Right renal pelvis (tissue), 4 donors: Measurements from ENCODE around the gene NEURL1B. TPM values are rescaled to one million over a fixed set of nuclear protein-coding genes. Genes with fewer than 3 reads are reported as not detected.
"Not testable (repeated sequence)": the region's sequence is repeated elsewhere in the genome, so short reads cannot be mapped to it uniquely, and the experiment has no call there.

Experiments used
- DNase-seq, 4 donors: peaks; one replicate each; pipeline ENCODE4 v3.0.0-alpha.2; 2013; ENCODE audit warnings: low read depth in 4 of 4, low spot score in 3 of 4, missing footprints in 1 of 4
- polyA plus RNA-seq, 4 donors: library from polyadenylated mRNA; unstranded; fragments of 120-200 nt; gene quantifications; one replicate each; pipeline ENCODE4 v1.2.1, GENCODE V29; 2013; ENCODE audit not compliant: insufficient read length in 4 of 4

NEURL1B gene
- polyA plus RNA-seq, 4 donors: 15.3 to 17.5 (median 15.6) TPM

DNA sequence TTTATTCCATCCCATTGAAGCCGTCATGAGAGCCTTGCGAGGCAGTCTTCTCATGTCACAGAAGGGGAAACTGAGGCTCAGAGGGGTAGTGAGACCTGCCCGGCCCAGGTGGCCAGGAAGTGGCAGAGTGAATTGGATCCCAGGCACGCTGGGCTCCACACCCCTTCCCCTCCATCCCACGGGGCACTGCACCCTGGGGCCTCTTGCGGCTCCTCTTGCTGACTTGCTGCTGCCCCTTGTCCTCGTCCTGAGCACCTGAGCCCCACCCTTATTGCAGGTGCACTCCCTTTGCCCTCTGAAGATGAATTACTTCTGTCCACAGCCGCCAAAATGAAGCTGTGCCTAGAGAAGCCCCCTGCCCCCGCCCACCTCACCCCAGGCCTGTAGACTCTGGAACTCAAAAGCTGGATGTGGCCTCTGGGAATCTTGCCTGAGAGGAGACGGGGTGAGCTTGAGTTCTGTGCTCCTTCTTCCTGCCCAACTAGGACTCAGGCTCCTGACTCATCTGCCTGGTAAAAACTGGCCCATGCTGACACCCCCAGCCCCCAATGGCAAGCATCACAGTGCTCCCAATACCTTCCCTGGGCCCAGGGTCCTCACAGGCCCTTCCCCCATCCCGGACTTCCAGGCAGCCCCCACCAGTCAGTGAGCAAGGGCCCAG is 6.4 kb downstream of the NEURL1B start:
- DNase-seq: no peak

DNA sequence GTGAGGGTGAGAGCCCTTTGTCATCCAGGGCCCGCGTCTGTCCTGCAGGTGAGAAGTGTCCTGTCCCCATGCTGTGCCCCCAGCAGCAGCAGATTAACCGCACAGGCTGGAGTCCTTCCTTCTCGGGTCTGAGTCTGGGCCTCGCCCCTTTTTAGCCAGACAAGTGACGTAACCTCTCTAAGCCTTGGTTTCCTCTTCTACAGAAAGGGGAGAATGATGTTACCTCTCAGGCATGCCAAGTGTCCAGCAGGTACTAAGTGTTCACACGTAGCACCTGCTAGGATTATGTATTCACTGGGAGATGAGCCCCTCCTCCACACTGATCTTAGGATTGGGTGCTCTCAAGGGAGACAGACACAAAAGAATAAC is 6.9 kb downstream of the NEURL1B start:
- DNase-seq: no peak

DNA sequence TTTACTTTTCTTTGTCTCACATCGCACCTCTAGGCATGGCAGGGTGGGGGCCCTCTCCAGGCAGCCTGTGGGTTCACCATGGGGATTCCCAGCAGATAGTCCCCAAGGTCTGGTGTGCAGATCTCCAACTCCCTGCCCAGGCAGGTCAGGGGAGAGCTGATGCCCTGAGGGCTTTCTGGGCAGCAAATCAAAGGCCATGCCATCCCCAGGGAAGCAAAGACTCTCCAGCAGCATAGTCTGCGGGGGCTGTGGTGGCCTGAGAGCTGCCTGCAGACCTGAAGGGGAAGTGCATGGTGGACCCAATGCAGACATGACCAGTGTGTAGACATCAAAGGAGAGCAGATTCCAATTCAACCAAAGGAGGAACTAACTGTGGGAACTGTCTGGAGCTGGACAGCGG is 7.7 kb downstream of the NEURL1B start:
- no peak for DNase-seq

DNA sequence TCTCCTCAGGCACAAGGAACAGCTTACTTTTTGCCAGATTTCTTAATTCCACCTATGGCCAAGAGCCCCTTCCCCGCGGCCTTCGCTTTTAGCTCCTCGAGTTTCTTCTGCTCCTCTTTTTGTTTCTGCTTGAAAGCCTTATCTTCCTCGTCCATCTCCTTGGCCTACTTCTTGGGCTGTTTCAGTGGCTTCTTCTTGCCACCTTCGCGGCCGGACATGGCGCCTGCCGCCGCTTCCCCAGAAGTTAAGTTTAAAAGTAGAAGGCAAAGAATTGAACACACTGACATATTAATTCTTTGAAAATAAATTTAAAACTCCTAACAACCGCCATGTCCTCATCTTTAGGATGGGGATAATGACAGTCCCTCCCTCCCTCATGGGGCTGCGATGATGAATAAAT is 15.4 kb downstream of the NEURL1B start:
- not testable (repeated sequence) for DNase-seq

DNA sequence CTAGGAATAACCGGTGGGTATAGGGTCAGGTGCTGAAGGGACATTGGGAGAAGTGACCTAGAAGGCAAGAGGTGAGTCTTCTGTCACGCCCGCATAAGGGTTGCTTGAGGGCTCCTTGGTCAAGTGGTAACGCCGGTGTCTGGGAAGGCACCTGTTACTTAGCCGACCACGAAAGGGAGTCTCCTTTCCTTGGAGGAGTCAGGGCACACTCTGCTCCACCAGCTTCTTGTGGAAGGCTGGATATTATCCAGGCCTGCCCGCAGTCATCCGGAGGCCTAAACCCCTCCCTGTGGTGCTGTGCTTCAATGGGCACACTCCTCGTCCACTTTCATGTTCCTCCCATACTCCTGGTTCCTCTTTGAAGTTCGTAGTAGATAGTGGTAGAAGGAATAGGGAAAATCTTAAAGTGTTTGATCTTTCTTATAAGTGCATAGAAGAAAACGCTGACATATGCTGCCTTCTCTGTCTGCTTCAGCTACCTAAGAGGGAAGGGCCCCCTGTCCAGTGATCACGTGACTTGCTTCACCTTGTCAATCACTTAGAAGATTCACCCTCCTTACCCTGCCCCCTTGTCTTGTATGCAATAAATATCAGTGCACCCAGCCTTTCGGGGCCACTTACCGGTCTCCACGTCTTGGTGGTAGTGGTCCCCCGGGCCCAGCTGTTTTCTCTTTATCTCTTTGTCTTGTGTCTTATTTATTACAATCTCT is 16.6 kb downstream of the NEURL1B start:
- not testable (repeated sequence) for DNase-seq

DNA sequence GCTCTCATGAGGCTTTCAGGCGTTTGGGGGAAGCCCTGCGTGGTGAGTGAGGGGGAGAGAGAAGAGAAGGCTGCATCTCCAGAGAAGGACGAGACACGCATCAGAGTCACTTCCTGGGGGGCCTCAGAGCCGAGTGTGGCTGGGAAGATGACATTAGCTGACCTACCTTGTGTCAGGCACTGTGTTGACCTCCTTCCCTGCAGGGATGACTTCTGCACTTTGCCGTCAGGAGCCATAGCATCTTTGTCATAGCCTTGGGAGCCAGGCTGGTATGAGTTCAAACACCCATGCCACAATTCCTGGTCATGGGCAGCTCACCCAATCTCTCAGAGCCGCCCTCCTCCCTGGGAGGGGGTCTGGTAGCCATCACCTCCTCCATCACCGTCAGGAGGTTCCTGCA is 17.3 kb downstream of the NEURL1B start:
- DNase-seq: no peak

DNA sequence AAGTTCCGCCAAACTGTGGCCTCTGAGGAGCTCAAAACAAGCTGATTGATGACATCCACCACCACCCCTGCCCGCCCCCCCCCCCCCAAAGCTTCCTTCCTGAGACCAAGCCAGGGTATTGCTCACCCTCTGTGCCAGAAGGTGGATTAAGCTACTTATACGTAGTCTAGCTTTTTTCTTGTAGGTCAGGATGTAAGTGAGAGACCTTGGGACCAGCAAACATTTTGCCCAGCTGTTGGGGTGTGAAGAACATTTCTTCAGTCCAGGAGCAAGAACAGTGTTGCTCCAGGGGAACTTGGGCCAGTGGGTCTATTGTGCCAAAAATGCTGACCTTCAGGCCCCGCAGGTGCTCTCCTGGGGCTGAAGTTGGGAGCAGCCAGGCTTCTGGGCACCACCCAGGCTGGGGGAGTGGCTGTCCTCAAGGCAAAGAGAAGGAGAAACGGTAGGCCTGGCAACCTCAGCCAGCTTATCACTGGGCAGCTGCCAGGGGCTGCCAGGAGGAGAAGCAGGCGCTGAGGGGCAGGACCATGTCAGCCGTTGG is 18.0 kb downstream of the NEURL1B start:
- DNase-seq: no peak

DNA sequence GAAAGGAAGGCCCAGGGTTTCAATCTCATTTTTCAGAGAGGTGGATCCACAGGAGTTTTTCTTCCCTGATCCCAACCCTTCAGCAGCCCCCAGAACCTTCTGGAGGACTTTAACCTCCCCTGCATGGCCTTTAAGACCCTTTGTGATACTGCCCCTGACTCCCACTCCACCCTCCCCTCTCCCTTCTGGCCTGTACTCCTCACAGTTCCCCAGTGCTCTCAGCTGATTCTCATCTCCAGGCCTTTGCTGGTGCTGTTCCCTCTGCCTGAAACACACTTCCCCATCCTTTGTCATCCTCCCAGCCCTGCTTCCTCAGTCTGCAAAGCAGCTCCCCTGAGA is 18.5 kb downstream of the NEURL1B start:
- no peak for DNase-seq

DNA sequence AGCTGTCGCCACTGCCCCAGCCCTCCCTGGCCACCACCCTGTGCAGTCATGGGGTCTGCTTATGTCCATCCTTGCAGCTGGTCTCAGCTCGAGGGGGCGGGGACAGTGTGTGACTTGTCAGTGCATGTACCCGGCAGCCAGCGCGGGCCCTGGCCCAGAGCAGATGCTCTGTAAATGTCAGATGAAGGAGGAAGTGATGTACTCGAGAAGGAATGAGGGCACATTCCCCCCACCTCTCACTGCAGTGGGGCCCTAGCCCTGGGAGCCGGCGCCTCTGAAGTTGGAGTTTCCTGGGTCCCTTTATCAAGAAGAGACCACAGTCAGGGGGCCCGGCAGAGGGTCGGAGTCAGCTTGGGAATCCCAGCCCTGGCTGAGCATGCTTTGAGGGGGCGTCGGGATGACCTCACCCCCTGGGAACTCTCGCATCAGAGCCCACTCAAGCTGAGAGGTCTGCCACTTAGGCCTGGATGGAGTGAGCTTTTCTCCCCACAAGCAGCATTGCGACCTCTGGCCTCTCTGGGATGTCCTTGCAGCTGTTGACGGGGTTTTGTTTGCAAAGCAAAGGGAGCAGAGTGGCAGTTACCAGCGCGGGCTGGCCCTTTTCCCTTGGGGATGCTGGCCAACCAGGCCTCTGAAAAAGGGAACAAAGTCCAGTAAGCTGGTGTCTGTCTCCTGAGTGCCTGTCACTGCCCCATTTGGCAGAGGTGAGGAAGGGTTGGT is 19.0 kb downstream of the NEURL1B start:
- peak in 1 of 4 donors; percentile 49 for DNase-seq

DNA sequence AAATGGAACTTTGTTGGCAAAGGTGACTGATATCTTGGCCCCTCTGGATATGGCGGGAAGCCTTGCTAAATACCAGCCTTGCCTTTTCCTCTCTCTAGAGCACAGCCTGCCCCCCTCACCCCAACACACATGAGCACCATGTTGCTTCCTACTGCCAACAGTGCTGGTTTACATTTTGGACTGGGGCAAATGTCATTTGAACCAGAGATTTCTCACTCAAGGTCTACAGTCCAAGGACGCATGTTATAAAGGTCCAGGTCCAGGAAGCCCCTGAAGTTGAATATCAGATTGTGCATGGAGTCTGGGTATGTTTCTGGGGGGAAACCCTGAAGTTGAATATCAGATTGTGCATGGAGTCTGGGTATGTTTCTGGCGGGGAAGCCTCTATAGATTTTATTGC is 19.9 kb downstream of the NEURL1B start:
- DNase-seq: no peak

DNA sequence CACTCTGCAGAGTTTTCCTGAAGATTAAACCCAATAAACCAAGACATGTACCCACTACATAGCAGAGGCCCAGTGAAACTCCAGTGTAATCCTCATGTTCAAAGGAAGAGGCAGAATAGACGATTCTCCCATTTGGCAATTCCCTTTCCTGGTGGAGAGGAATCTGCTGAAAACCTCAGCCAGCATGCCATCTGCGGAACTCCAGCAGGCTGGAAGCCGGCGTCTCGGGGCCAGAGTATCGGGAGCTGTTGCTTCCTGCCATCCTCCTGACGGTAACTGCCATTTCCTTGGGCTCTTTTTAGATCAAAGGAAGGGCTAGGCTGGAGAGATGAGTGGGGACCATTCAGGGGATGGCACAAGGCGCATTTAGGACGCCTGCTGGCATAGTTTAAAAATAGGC is 20.5 kb downstream of the NEURL1B start:
- no peak for DNase-seq

DNA sequence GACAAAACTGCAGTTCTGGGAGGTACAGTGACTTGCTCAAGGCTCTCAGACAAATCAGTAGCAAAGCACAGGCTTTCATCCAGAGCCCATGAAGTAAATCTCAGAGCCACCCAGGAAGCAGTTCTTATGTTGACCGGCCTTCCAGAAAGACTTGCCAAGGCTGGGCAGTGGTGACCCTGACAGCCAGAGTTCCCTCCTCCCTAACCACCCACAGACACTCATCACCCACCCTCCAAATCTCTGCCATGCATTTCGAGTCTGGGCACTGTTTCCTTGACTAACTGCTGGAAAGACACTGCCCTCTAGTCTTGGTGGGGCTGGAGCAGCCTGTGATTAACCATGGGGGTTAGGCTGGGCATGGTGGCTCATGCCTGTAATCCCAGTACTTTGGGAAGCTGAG is 21.5 kb downstream of the NEURL1B start:
- DNase-seq: no peak

DNA sequence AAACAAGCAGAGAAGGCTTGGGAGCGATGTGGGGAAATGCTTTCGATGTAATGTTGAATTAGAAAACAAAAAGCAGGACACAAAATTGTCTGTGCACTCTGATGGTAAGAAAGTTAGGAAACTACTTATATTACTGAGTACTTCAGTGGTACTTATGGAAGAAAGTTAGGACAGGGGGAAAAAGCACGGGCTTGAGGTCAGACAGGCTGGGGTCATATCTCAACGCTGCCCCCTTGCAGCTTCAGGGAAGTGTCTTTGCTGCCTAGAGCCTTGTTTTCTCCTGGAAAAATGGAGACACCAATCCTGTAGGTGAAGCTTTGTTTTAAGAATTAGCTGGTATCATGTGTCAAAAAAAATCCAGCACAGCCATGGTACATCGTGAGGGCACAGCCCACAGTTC is 23.0 kb downstream of the NEURL1B start:
- no peak for DNase-seq

DNA sequence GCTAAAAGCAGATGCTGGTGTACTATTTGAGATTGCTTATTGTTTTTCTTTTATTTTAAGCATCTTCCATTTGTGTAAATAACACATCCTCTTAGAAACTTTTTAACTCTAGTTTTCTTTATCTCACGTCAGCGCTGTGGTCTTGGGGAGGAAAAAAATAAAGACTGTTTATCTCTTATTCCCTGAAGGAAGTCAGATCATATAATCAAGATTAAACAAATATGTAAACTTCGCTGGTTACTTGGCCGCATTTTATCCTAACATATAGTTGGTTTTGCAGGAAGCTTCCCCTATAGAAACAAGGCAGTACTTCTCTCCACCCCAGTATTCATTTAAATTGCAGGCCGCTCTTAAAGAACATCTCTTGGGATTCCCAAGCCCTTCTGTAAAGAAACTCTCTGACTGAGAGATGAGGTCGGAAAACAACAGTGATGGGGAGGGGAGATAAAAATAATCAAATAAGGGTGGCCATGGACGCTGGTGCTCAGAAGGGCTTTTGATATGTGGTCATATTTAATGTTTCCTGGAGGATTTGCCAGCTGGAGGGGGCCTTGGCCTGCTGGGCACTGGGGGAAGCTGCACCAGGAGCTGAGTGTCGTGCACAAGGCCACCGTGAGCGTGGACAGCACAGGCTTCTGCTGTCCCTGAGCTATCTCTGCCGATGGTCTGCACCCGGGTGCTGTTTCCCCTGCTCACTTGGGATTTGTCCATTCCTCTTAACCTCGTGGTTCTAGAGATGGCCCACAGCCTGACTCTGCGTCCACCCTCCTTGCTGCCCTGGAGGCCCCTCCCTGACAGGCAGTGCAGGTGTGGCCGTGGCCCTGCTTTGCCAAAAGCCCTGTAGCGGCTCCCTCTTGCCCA is 23.8 kb downstream of the NEURL1B start:
- DNase-seq: no peak

DNA sequence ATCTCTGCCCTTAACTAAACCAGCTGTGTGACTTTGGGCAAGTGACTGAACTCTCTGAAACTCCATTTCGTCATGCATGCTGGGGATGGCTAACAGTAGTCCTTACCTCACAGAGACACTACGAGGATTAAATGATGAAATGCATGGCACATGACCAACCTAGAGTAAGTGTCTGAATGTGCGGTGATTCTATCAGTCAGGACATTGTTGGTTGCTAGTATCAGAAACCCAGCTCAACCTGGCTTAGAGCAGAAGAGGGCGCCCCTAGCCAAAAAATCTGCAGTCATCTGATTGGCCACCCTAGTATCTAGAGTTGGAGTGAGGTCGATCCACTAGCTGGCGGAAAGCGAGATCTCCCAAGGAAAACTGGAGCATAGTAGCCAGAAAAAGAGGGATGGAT is 25.2 kb downstream of the NEURL1B start:
- no peak for DNase-seq

DNA sequence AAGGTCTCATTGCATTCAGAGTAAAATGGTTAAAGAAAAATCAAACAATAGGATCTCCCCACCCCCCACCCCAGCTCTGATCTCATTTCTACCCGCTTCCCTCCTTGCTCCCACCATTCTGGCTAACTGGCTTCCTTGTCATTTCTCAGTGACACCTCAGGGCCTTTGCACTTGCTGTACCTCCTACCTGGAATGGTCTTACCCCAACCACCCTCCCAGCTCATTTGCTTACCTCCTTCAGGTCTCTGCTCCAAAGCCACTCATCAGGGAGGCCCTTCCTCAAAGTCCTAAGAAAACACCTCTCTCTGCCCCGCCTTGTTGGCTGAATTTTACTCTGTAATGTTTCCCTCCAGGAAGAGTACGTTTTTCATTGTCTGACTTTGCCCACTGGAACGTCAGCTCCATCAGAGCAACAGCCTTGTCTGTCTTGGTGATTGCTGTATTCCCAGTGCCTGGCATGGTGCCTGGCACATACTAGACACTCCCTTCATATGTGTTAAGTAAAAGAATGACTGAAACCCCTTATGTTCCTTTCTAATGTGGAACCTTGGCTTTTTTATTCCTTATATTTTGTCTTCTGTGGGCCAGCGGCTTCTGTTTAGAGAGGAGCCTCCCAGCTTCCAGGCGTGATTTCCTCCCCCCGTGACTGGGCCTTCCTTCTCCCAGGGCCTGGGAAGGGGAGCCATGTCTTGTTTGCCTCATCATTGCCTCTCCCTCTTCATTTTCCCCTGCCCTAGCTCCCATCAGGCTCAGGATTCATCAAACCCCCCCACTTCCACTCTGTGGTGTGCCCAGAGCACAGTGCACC is 26.9 kb downstream of the NEURL1B start:
- no peak for DNase-seq

DNA sequence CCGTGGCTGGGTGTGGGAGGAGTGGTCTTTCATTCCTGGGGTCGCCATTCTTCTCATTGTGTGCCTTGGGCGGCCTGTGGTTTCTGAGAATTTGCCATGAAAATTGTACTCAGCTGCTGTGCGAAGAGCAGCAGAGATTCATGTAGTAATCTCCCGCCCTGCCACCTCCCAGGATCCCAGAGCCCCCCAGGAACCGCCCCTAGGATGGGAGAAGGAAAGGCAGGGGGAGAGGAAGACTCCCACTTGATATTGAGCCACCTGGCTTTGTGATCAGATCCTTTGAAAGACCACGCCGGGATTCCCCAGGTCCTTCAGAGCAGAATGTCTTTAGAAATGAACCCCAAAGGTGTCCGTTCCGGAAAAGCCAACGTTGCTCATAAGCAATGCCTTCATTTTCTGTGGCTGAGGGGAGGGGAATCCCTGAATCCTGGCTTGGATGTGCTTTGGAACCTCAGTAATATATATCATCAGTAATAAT is 27.6 kb downstream of the NEURL1B start:
- no peak for DNase-seq

DNA sequence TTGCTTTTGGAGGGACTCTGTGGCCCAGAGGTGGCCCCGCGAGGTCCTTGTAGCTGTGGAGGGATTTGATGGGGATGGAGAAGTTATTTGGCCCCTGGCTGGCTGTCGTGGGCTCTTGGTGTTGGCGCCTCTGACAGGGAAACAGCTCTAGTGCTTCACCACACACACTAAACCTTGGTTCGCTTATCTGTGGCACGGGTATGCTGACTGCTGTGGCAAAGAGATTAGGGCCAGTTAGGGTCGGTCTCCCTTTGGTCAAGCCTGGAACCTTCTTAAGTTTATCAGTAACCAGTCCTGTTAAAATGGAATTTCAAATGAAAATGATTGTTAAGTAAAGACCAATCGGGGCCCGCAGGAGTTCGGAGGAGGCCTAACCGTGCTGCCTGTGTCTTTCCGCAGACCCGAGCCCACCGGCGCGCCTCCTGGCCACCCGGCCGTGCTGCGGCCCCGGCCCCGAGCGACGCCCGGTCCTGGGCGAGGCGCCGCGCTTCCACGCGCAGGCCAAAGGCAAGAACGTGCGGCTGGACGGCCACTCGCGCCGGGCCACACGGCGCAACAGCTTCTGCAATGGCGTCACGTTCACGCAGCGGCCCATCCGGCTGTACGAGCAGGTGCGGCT is 28.4 kb downstream of the NEURL1B start:
- DNase-seq: no peak

DNA sequence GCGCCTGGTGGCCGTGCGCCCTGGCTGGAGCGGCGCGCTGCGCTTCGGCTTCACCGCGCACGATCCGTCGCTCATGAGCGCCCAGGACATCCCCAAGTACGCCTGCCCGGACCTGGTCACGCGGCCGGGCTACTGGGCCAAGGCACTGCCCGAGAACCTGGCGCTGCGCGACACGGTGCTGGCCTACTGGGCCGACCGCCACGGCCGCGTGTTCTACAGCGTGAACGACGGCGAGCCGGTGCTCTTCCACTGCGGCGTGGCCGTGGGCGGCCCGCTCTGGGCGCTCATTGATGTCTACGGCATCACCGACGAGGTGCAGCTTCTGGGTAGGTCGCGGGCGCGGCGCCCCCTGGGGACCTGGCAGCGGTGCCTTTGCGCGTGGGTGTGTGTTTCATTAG is 28.9 kb downstream of the NEURL1B start:
- no peak for DNase-seq
